Gastroesophageal sphincter (tissue), 3 donors: Measurements from ENCODE around the gene P2RX7.

ENCODE experiments used
- CTCF ChIP-seq, 4 experiments: fragments of 200-600 bp in 2 of 4; fragments of 450-650 bp in 2 of 4; sonication (generic) in 1 of 4; IDR thresholded peaks; one replicate each; pipeline ENCODE4 v1.5.1; 2017 to 2019; ENCODE audit warnings: antibody characterized with exemption in 4 of 4, mild to moderate bottlenecking in 2 of 4, moderate library complexity in 2 of 4
- EP300 ChIP-seq: sonication (generic); formaldehyde crosslinking; IDR thresholded peaks from one replicate; pipeline ENCODE4 v1.6.1; 2017; ENCODE audit warnings: antibody characterized with exemption, mild to moderate bottlenecking
- POLR2A ChIP-seq, 2 donors: fragments of 450-650 bp; IDR thresholded peaks; one replicate each; pipeline ENCODE4 v1.6.1; 2017; ENCODE audit warnings: antibody characterized with exemption in 2 of 2, mild to moderate bottlenecking in 2 of 2, moderate library complexity in 1 of 2

- TF ChIP-seq CTCF (IDR thresholded peaks at IDR 0.05), result no peak
- TF ChIP-seq EP300, result no peak
- no peak for TF ChIP-seq POLR2A (IDR thresholded peaks at IDR 0.05)
These were observed 90.9 kb downstream of the P2RX7 start for GRCh38 chr12:121223292-121224285.
